ENCODE results near the gene OR7G1. TPM values are rescaled to one million over a fixed set of nuclear protein-coding genes. Genes with fewer than 3 reads are reported as not detected.

Gene OR7G1
- not detected in 2 replicates for total RNA-seq

GRCh38 chr19:9115307-9115813 lies at the start of gene OR7G1:
TSS of gene OR7G1 (minus strand) at chr19:9115763. CDS start at chr19:9115763, 0 bp downstream.

GRCh38 chr19:9140159-9140874 lies 24.8 kb upstream of the OR7G1 start, which contains the start of gene ZNF317:
TSS of gene ZNF317 (plus strand) at chr19:9140397. CDS start at chr19:9156017, 15,620 bp downstream.

GRCh38 chr19:9126900-9127405 lies 11.4 kb upstream of the OR7G1 start, which contains the start of gene OR7G3:
TSS of gene OR7G3 (minus strand) at chr19:9126950. CDS start at chr19:9126950, 0 bp downstream.

GRCh38 chr19:9107375-9107774 lies 8.2 kb downstream of the OR7G1 start, which contains the start of gene OR7G2:
TSS of gene OR7G2 (minus strand) at chr19:9107475. CDS start at chr19:9103243, 4,232 bp downstream.

GRCh38 chr19:9086761-9087160 lies 28.8 kb downstream of the OR7G1 start, which contains the start of gene OR1M1:
TSS of gene OR1M1 (plus strand) at chr19:9087061. CDS start at chr19:9093245, 6,184 bp downstream.

Small RNAs within 50 kb of the gene (small RNA-seq; reads per million reads assigned to genes)
- not detected for gene OR1M4P

Other genes starting within 250 kb of the OR7G1 start
- not detected in 2 replicates for gene MUC16, start 105.4 kb downstream of the OR7G1 start, total RNA-seq
- gene OR1M1, start 28.7 kb downstream of the OR7G1 start, total RNA-seq = not detected in 2 replicates
- gene OR7G2, start 8.3 kb downstream of the OR7G1 start, total RNA-seq = not detected in 2 replicates
- not detected in 2 replicates for gene OR7G3, start 11.2 kb upstream of the OR7G1 start, total RNA-seq
- gene ZNF317, start 24.6 kb upstream of the OR7G1 start, total RNA-seq = 28.5 and 30.0 TPM in 2 replicates
- not detected in 2 replicates for gene OR7D2, start 63.2 kb upstream of the OR7G1 start, total RNA-seq
- gene OR7D4, start 103.8 kb upstream of the OR7G1 start, total RNA-seq = not detected in 2 replicates
- not detected in 2 replicates for gene OR7E24, start 135.2 kb upstream of the OR7G1 start, total RNA-seq
- 26.1 and 38.5 TPM in 2 replicates for gene ZNF699, start 194.1 kb upstream of the OR7G1 start, total RNA-seq
- gene ZNF559, start 208.4 kb upstream of the OR7G1 start, total RNA-seq = 12.0 and 18.8 TPM in 2 replicates
- 1.3 and 1.5 TPM in 2 replicates for gene ZNF177, start 247.2 kb upstream of the OR7G1 start, total RNA-seq